ENCODE results near the gene GRK5. TPM values are rescaled to one million over a fixed set of nuclear protein-coding genes. Genes with fewer than 3 reads are reported as not detected.

Gene GRK5
- total RNA-seq, 4 donors from 2014 or later, result 15.9 to 53.8 (median 18.4) TPM

- DNase-seq (ENCODE audit: low spot score) (no peak), ATAC-seq (ENCODE audit: low FRiP score) (no peak)
- TF ChIP-seq CTCF (IDR thresholded peaks at IDR 0.05), result no peak
Measured at GRCh38 chr10:119504651-119505050, 297.3 kb downstream of the GRK5 start.

GRCh38 chr10:119505131-119505551 is 297.8 kb downstream of the GRK5 start:
- no peak for TF ChIP-seq CTCF (IDR thresholded peaks at IDR 0.05)
- ATAC-seq (ENCODE audit: low FRiP score) (no peak), DNase-seq (ENCODE audit: low spot score) (no peak)

Small RNA genes lying within 50 kb of the gene (small RNA-seq; reads per million reads assigned to genes)
- not detected for gene MIR4681
- not detected for gene RN7SL749P

Other genes starting within 250 kb of the GRK5 start
- 10 to 100 TPM in 3 of 4 donors, 1 to 10 TPM in 1; 1.6 to 18.5 (median 12.2) TPM for gene NANOS1, start 177.9 kb upstream of the GRK5 start, total RNA-seq
- gene EIF3A, start 126.8 kb upstream of the GRK5 start, total RNA-seq, result 100 to 1,000 TPM; 119 to 228 (median 158) TPM
- gene DENND10, start 103.5 kb upstream of the GRK5 start, total RNA-seq, result 10 to 100 TPM; 37.9 to 68.4 (median 49.7) TPM
- 10 to 100 TPM; 17.1 to 30.1 (median 24.2) TPM for gene SFXN4, start 41.9 kb upstream of the GRK5 start, total RNA-seq
- 100 to 1,000 TPM; 125 to 201 (median 156) TPM for gene PRDX3, start 28.8 kb upstream of the GRK5 start, total RNA-seq